Peyer's patch (tissue), 4 donors: ENCODE data around the gene PRDM5.

Experiments
- CTCF ChIP-seq, 6 experiments: fragments of 450-650 bp in 4 of 6; fragments of 200-600 bp in 2 of 6; sonication (generic) in 1 of 6; IDR thresholded peaks; one replicate each; pipeline ENCODE4 v1.5.1; 2017 to 2019; ENCODE audit warnings: antibody characterized with exemption in 6 of 6, mild to moderate bottlenecking in 3 of 6, moderate library complexity in 1 of 6
- POLR2A ChIP-seq, 2 donors: fragments of 450-650 bp; IDR thresholded peaks; one replicate each; pipeline ENCODE4 v1.5.1; 2017; ENCODE audit warnings: antibody characterized with exemption in 2 of 2, mild to moderate bottlenecking in 2 of 2, moderate library complexity in 2 of 2

DNA sequence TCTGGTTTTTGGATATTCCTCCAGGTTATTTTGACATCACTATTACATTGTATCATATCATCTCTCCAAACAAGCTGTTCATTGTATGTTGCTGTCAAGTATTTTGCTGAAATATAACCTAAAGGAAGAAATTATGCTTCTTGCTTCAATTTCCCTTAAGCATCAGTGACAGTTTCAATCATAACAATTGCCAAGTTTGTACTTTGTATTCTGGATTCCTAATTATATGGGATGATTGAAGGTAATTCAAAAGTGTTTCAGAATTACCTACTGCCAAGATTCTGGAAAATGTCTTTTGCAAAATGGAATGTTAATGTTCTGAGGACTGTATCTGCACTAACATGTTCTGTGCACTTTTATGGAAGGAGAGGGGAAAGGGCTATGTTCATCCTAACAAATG lies 228.7 kb downstream of the PRDM5 start:
- TF ChIP-seq CTCF (IDR thresholded peaks at IDR 0.05) (no peak), POLR2A (IDR thresholded peaks at IDR 0.05) (no peak)
